IMR-90 (cell line): ENCODE results near the gene OR2B3. TPM values are rescaled to one million over a fixed set of nuclear protein-coding genes. Genes with fewer than 3 reads are reported as not detected.

Experiments
- ATAC-seq: fragments of 200-7000 bp; cut with Tn5 transposase; 2 replicates; pipeline ENCODE4 v1.9.1; 2020; ENCODE audit warnings: low read depth, mild to moderate bottlenecking, moderate library complexity
- BruUV-seq: library from RNA; stranded (reverse); fragments of 400-500 nt; replicated peaks from 2 replicates; lab custom pipeline; 2021; lab: Mats Ljungman, UMichigan
- CTCF ChIA-PET: fragments of 300-600 bp; formaldehyde crosslinking; extraction: SDS; loops from one replicate; lab custom pipeline; 2021; ENCODE audit warnings: antibody characterized with exemption; lab: Yijun Ruan, JAX
- POLR2A ChIA-PET: fragments of 300-600 bp; sonication (Branson Sonifier 250); formaldehyde crosslinking; loops from one replicate; lab custom pipeline; 2022; ENCODE audit warnings: antibody characterized with exemption; ENCODE audit not compliant: unreplicated experiment; lab: Charles Lee
- DNase-seq: peaks from one replicate; pipeline ENCODE4 v3.0.0; 2013
- H2AFZ ChIP-seq: replicated peaks from 2 replicates; pipeline ENCODE3; 2013; ENCODE audit warnings: low read length, mild to moderate bottlenecking; ENCODE audit not compliant: poor library complexity
- H2AK5ac ChIP-seq: 2 replicates; pipeline ENCODE4 v1.6.1; 2013; ENCODE audit warnings: low read depth, low read length, inconsistent platforms
- H2AK9ac ChIP-seq: replicated peaks from 2 replicates; pipeline ENCODE3; 2013; ENCODE audit warnings: mild to moderate bottlenecking, low read depth, low read length, moderate library complexity; ENCODE audit not compliant: poor library complexity
- H2BK120ac ChIP-seq: 2 replicates; pipeline ENCODE4 v1.6.1; 2013; ENCODE audit warnings: low read depth, low read length, inconsistent platforms
- H2BK15ac ChIP-seq: 3 replicates; pipeline ENCODE4 v1.6.1; 2013; ENCODE audit warnings: low read depth, low read length, inconsistent platforms
- H2BK20ac ChIP-seq: 2 replicates; pipeline ENCODE4 v1.6.1; 2013; ENCODE audit warnings: low read depth, mild to moderate bottlenecking, inconsistent platforms, low read length, moderate library complexity
- H2BK5ac ChIP-seq: 2 replicates; pipeline ENCODE4 v1.6.1; 2013; ENCODE audit warnings: mild to moderate bottlenecking, low read depth, low read length, inconsistent platforms; ENCODE audit not compliant: poor library complexity, severe bottlenecking
- H3K14ac ChIP-seq: replicated peaks from 2 replicates; pipeline ENCODE4 v1.6.1; 2013; ENCODE audit warnings: low read depth, low read length, inconsistent platforms
- H3K18ac ChIP-seq: 2 replicates; pipeline ENCODE4 v1.6.1; 2013; ENCODE audit warnings: low read depth, low read length, control low read depth
- H3K23ac ChIP-seq: 2 replicates; pipeline ENCODE4 v1.6.1; 2013; ENCODE audit warnings: low read depth, low read length, inconsistent platforms
- H3K27ac ChIP-seq: 2 replicates; pipeline ENCODE4 v1.5.1; 2013; ENCODE audit warnings: mild to moderate bottlenecking, control low read depth, low read length; ENCODE audit not compliant: insufficient read depth
- H3K27me3 ChIP-seq: 2 replicates; pipeline ENCODE4 v1.6.1; 2013; ENCODE audit warnings: low read length; ENCODE audit not compliant: control insufficient read depth, insufficient read depth
- H3K36me3 ChIP-seq: 2 replicates; pipeline ENCODE4 v1.6.1; 2013; ENCODE audit warnings: low read length, mixed read lengths; ENCODE audit not compliant: control insufficient read depth, insufficient read depth
- H3K4ac ChIP-seq: 2 replicates; pipeline ENCODE4 v1.6.1; 2013; ENCODE audit warnings: low read depth, low read length, inconsistent platforms
- H3K4me1 ChIP-seq: 2 replicates; pipeline ENCODE4 v1.6.1; 2013; ENCODE audit warnings: low read length, mixed read lengths; ENCODE audit not compliant: control insufficient read depth, insufficient read depth
- H3K4me2 ChIP-seq: 2 replicates; pipeline ENCODE4 v1.6.1; 2013; ENCODE audit warnings: low read depth, mild to moderate bottlenecking, control low read depth, low read length, moderate library complexity
- H3K4me3 ChIP-seq: 2 replicates; pipeline ENCODE4 v1.5.1; 2013; ENCODE audit warnings: low read depth, mild to moderate bottlenecking, control low read depth, low read length, moderate library complexity; ENCODE audit not compliant: insufficient read depth
- H3K56ac ChIP-seq: 2 replicates; pipeline ENCODE4 v1.6.1; 2013; ENCODE audit warnings: low read length, inconsistent platforms; ENCODE audit not compliant: insufficient read depth; ENCODE audit errors: extremely low read depth
- H3K79me1 ChIP-seq, 2 experiments: 2 replicates each; pipeline ENCODE4 v1.6.1; 2013; ENCODE audit warnings: low read length in 2 of 2, inconsistent platforms in 1 of 2, low read depth in 1 of 2
- H3K9ac ChIP-seq: 2 replicates; pipeline ENCODE4 v1.6.1; 2013; ENCODE audit warnings: low read depth, low read length, control low read depth
- H3K9me1 ChIP-seq: 2 replicates; pipeline ENCODE4 v1.6.1; 2013; ENCODE audit warnings: low read length, inconsistent platforms; ENCODE audit not compliant: insufficient read depth
- H3K9me3 ChIP-seq: 2 replicates; pipeline ENCODE4 v1.6.1; 2013; ENCODE audit warnings: low read length; ENCODE audit not compliant: control insufficient read depth, insufficient read depth
- H4K20me1 ChIP-seq: 2 replicates; pipeline ENCODE4 v1.6.1; 2013; ENCODE audit warnings: low read length, inconsistent platforms; ENCODE audit not compliant: insufficient read depth
- H4K5ac ChIP-seq: 2 replicates; pipeline ENCODE4 v1.6.1; 2013; ENCODE audit warnings: mild to moderate bottlenecking, low read depth, low read length, control low read depth
- H4K8ac ChIP-seq, 2 experiments: 2 replicates each; pipeline ENCODE4 v1.6.1; 2013; ENCODE audit warnings: low read depth in 2 of 2, low read length in 2 of 2, control low read depth in 1 of 2, inconsistent platforms in 1 of 2
- H4K91ac ChIP-seq: 2 replicates; pipeline ENCODE4 v1.6.1; 2013; ENCODE audit warnings: low read depth, low read length, inconsistent platforms; ENCODE audit not compliant: insufficient read depth
- CEBPB ChIP-seq: IDR thresholded peaks from 2 replicates; pipeline ENCODE4 v1.6.1; 2012; ENCODE audit warnings: low read depth, low read length, improper control_type of control experiment
- CHD1 ChIP-seq: IDR thresholded peaks from 2 replicates; pipeline ENCODE4 v1.6.1; 2012; ENCODE audit warnings: low read depth, low read length, improper control_type of control experiment
- FOS ChIP-seq: fragments of 150-350 bp; IDR thresholded peaks from 2 replicates; pipeline ENCODE4 v1.6.1; 2016; ENCODE audit warnings: low read depth, low read length
- MAFK ChIP-seq: IDR thresholded peaks from 2 replicates; pipeline ENCODE4 v1.6.1; 2012; ENCODE audit warnings: low read depth, low read length, improper control_type of control experiment
- MAZ ChIP-seq: IDR thresholded peaks from 2 replicates; pipeline ENCODE4 v1.6.1; 2012; ENCODE audit warnings: low read depth, mild to moderate bottlenecking, low read length, improper control_type of control experiment, moderate library complexity, borderline replicate concordance
- MXI1 ChIP-seq: IDR thresholded peaks from 2 replicates; pipeline ENCODE4 v1.6.1; 2012; ENCODE audit warnings: low read depth, mild to moderate bottlenecking, low read length, moderate library complexity, borderline replicate concordance
- NFE2L2 ChIP-seq: fragments of 150-350 bp; IDR thresholded peaks from 2 replicates; pipeline ENCODE4 v1.6.1; 2016; ENCODE audit warnings: low read depth, mild to moderate bottlenecking, low read length
- POLR2A ChIP-seq: IDR thresholded peaks from 2 replicates; pipeline ENCODE4 v1.6.1; 2012; ENCODE audit warnings: mild to moderate bottlenecking, low read depth, low read length
- RAD21 ChIP-seq: IDR thresholded peaks from 2 replicates; pipeline ENCODE4 v1.6.1; 2012; ENCODE audit warnings: low read length, improper control_type of control experiment
- RCOR1 ChIP-seq: IDR thresholded peaks from 2 replicates; pipeline ENCODE4 v1.6.1; 2012; ENCODE audit warnings: mild to moderate bottlenecking, low read length, improper control_type of control experiment; ENCODE audit not compliant: insufficient replicate concordance
- SMC3 ChIP-seq: fragments of 150-350 bp; IDR thresholded peaks from 2 replicates; pipeline ENCODE4 v1.6.1; 2016; ENCODE audit warnings: low read depth, mild to moderate bottlenecking, antibody characterized with exemption, low read length, moderate library complexity
- USF2 ChIP-seq: fragments of 150-350 bp; IDR thresholded peaks from 2 replicates; pipeline ENCODE4 v1.6.1; 2017; ENCODE audit warnings: mild to moderate bottlenecking, antibody characterized with exemption, low read length, low read depth
- WGBS, 2 experiments: methylation state at CpG; one replicate each; pipeline versions ENCODE4 v1.1.5 to v1.1.7; 2013; ENCODE audit warnings: missing lambda C conversion rate in 2 of 2; ENCODE audit not compliant: insufficient read length in 1 of 2; ENCODE audit errors: extremely low coverage in 2 of 2; 5-methylcytosine and 5-hydroxymethylcytosine counted together
- dilution Hi-C: fragments of 300-500 bp; cut with HindIII; formaldehyde crosslinking; loops from one replicate; pipeline ENCODE4 v1.14.3; 2018; ENCODE audit warnings: low sequenced_read_pairs; ENCODE audit not compliant: unreplicated experiment
- in situ Hi-C: fragments of 300-500 bp; cut with MboI; formaldehyde crosslinking; loops from 3 replicates; pipeline ENCODE4 v1.14.3; 2019; ENCODE audit warnings: low sequenced_read_pairs, inconsistent platforms, mixed read lengths
- intact Hi-C: fragments of 100-400 bp; cut with micrococcal nuclease; formaldehyde crosslinking; loops from 2 replicates; pipeline ENCODE4 v1.10.0; 2022
- polyA plus RNA-seq, 3 experiments: library from polyadenylated mRNA; depleted of rRNA; stranded (reverse); fragments of >200 nt; gene quantifications; 2 replicates each; pipeline ENCODE4 v1.2.3, GENCODE V29; 2012; ENCODE audit warnings: low replicate concordance in 1 of 3
- total RNA-seq: library from RNA; depleted of rRNA; stranded (reverse); fragments of >200 nt; gene quantifications from 2 replicates; pipeline ENCODE4 v1.2.3, GENCODE V29; 2012
- TF ChIP-seq, protein P1 (sequence below): conservative IDR thresholded peaks from 2 replicates; pipeline ENCODE4 v1.5.1; 2012; ENCODE audit warnings: mild to moderate bottlenecking, low read depth, low read length, improper control_type of control experiment
- TF ChIP-seq, protein P2 (sequence below): fragments of 150-350 bp; IDR thresholded peaks from 2 replicates; pipeline ENCODE4 v1.6.1; 2016; ENCODE audit warnings: low read depth, mild to moderate bottlenecking, low read length, moderate library complexity, borderline replicate concordance

OR2B3 gene
- total and polyA plus RNA-seq, 2 of the 4 experiments (the other 2 are of a cell fraction): not detected

DNA sequence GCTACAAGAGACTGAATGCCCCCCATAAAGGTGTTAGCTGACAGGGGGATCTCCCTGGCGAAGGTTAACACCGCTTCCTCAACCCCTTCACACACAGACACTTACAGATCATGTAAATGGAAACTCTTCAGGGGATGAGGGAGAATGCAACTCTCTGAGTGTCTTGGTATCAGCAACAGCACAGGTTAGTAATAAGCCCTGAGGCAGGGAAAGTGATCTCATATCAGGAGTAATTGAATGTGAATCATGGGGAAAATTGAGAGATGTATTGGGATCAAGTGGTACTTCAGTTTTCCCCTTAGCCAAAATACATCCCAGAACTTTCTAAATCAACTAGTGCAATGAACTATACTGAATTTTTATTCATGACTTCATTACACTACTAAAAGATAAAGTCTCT, 44.6 kb upstream of the OR2B3 start:
- no peak overlapping the region for H2BK20ac ChIP-seq
- H2AK5ac ChIP-seq: no peak overlapping the region
- no TSS peak for BruUV-seq
- H3K27ac ChIP-seq: no peak overlapping the region
- H4K91ac ChIP-seq: no peak overlapping the region
- no peak for TF ChIP-seq POLR2A
- TF ChIP-seq, protein P1, sequence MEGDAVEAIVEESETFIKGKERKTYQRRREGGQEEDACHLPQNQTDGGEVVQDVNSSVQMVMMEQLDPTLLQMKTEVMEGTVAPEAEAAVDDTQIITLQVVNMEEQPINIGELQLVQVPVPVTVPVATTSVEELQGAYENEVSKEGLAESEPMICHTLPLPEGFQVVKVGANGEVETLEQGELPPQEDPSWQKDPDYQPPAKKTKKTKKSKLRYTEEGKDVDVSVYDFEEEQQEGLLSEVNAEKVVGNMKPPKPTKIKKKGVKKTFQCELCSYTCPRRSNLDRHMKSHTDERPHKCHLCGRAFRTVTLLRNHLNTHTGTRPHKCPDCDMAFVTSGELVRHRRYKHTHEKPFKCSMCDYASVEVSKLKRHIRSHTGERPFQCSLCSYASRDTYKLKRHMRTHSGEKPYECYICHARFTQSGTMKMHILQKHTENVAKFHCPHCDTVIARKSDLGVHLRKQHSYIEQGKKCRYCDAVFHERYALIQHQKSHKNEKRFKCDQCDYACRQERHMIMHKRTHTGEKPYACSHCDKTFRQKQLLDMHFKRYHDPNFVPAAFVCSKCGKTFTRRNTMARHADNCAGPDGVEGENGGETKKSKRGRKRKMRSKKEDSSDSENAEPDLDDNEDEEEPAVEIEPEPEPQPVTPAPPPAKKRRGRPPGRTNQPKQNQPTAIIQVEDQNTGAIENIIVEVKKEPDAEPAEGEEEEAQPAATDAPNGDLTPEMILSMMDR: no peak
- no peak for TF ChIP-seq CHD1
- TF ChIP-seq NFE2L2: no peak
- TF ChIP-seq RCOR1: no peak
- no peak for TF ChIP-seq MAFK
- no peak for TF ChIP-seq USF2
- no peak for TF ChIP-seq RAD21
- no peak for TF ChIP-seq CEBPB
- TF ChIP-seq MAZ: no peak
- no peak for TF ChIP-seq FOS
- TF ChIP-seq, protein P2, sequence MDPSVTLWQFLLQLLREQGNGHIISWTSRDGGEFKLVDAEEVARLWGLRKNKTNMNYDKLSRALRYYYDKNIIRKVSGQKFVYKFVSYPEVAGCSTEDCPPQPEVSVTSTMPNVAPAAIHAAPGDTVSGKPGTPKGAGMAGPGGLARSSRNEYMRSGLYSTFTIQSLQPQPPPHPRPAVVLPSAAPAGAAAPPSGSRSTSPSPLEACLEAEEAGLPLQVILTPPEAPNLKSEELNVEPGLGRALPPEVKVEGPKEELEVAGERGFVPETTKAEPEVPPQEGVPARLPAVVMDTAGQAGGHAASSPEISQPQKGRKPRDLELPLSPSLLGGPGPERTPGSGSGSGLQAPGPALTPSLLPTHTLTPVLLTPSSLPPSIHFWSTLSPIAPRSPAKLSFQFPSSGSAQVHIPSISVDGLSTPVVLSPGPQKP: no peak
- TF ChIP-seq MXI1: no peak
- no peak for TF ChIP-seq SMC3
- H4K20me1 ChIP-seq: no peaks in the 10 kb centered on the region
- H3K9me1 ChIP-seq: no peaks in the 10 kb centered on the region
- no peak overlapping the region for H3K14ac ChIP-seq
- no peaks in the 10 kb centered on the region for H3K79me1 ChIP-seq
- H3K56ac ChIP-seq: no peak overlapping the region
- no peaks in the 10 kb centered on the region for H3K4me1 ChIP-seq
- no peak overlapping the region for H2BK15ac ChIP-seq
- CTCF ChIA-PET: no interaction called here
- H4K8ac ChIP-seq: no peak overlapping the region
- in situ Hi-C loops: no loop called here
- POLR2A ChIA-PET: no interaction called here
- H3K9me3 ChIP-seq: peaks cover 22% of the 10 kb centered on the region
- no peak overlapping the region for H2BK5ac ChIP-seq
- H3K4me2 ChIP-seq: no peak overlapping the region
- H3K23ac ChIP-seq: no peak overlapping the region
- H3K9ac ChIP-seq: no peak overlapping the region
- H2AFZ ChIP-seq: no peak overlapping the region
- H3K4me3 ChIP-seq: no peak overlapping the region
- intact Hi-C loops: no loop called here
- H4K5ac ChIP-seq: no peak overlapping the region
- ATAC-seq: no peak
- no peak for DNase-seq
- H3K4ac ChIP-seq: no peak overlapping the region
- H2AK9ac ChIP-seq: no peak overlapping the region
- H3K36me3 ChIP-seq: no peaks in the 10 kb centered on the region
- no CpG with 5 or more reads among the region's 2 CpGs for WGBS, 2 experiments
- H3K18ac ChIP-seq: no peak overlapping the region
- no peaks in the 10 kb centered on the region for H3K27me3 ChIP-seq
- no peak overlapping the region for H2BK120ac ChIP-seq
- dilution Hi-C loops: no loop called here
